ENCODE data around the gene STIM2. TPM values are rescaled to one million over a fixed set of nuclear protein-coding genes. Genes with fewer than 3 reads are reported as not detected.

STIM2 gene
- total and polyA plus RNA-seq, 2 donors (not counting 3 experiments of a cell fraction or from before 2014, with no cell fraction given), result 21.0 to 21.2 TPM

DNA sequence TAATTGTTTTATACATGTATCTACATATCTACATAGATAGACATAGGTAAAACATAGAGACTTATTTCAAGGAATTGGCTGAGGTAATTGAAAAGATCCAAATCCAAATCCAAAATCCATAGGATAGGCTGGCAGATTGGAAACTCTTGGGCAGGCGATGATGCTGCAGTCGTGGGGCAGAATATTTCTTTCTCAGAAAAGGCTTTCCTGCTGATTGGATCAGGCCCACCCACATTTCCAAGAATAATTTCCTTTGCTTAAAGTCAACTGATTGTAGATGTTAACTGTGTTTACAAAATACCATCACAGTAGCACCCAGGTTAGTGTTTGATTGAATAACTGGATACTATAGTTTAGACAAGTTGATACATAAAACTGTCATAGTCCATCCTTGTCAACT lies 27.2 kb downstream of the STIM2 start:
- no peak overlapping the region for H2AFZ ChIP-seq (ENCODE audit: low read depth, low read length)
- no peak overlapping the region for H3K4me2 ChIP-seq (ENCODE audit: insufficient read depth, low read length)
- no peaks in the 10 kb centered on the region for H3K27me3 ChIP-seq (ENCODE audit: control insufficient read depth in 2 of 2, insufficient read depth in 2 of 2, low read length in 2 of 2)
- no peak overlapping the region for H3K27ac ChIP-seq (ENCODE audit: insufficient read depth, low read depth, low read length)
- no peak overlapping the region for H3K9ac ChIP-seq (replicated peaks; ENCODE audit: extremely low read depth, insufficient read depth, low read length)
- H3K79me2 ChIP-seq (ENCODE audit: control insufficient read depth, insufficient read depth, low read length), result no peaks in the 10 kb centered on the region
- H4K20me1 ChIP-seq (replicated peaks; ENCODE audit: control insufficient read depth, extremely low read depth, insufficient read depth, low read length), result no peaks in the 10 kb centered on the region
- TF ChIP-seq EZH2 (IDR thresholded peaks at IDR 0.05; ENCODE audit: borderline replicate concordance, low read depth, low read length, severe bottlenecking), result no peak
- TF ChIP-seq, protein P1, sequence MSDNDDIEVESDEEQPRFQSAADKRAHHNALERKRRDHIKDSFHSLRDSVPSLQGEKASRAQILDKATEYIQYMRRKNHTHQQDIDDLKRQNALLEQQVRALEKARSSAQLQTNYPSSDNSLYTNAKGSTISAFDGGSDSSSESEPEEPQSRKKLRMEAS (IDR thresholded peaks at IDR 0.05; ENCODE audit: insufficient read depth, insufficient read length), result no peak
- DNase-seq (ENCODE audit: low read depth, low spot score) (no peak), FAIRE-seq (no peak)
- H3K9me3 ChIP-seq (replicated peaks; ENCODE audit: control insufficient read depth, insufficient read depth, low read length), result no peaks in the 10 kb centered on the region
- POLR2A ChIA-PET, result no interaction called here
- H3K9me1 ChIP-seq (replicated peaks; ENCODE audit: control insufficient read depth, extremely low read depth, insufficient read depth, low read length), result no peaks in the 10 kb centered on the region
- no peaks in the 10 kb centered on the region for H3K4me1 ChIP-seq (ENCODE audit: control insufficient read depth, extremely low read depth, insufficient read depth, low read length)
- intact Hi-C loops (cut with micrococcal nuclease) (no loop called here), dilution Hi-C loops (cut with MboI; ENCODE audit: extremely low pct_ligation_motif_present, low sequenced_read_pairs) (no loop called here)
- no TSS peak for BruUV-seq (replicated peaks)
- H3K4me3 ChIP-seq (replicated peaks in 1 of 3; ENCODE audit: insufficient read depth in 1 of 3, low read depth in 1 of 3, low read length in 3 of 3), result no peak overlapping the region
- H3K36me3 ChIP-seq (ENCODE audit: control insufficient read depth in 2 of 2, extremely low read depth in 1 of 2, insufficient read depth in 2 of 2, low read length in 2 of 2), result no peaks in the 10 kb centered on the region
- CTCF ChIA-PET, result interaction anchor here (0.8 kb wide), 1 partner anchor 25 kb away, joined by 4 read pairs; no protein-coding TSS in a partner anchor

DNA sequence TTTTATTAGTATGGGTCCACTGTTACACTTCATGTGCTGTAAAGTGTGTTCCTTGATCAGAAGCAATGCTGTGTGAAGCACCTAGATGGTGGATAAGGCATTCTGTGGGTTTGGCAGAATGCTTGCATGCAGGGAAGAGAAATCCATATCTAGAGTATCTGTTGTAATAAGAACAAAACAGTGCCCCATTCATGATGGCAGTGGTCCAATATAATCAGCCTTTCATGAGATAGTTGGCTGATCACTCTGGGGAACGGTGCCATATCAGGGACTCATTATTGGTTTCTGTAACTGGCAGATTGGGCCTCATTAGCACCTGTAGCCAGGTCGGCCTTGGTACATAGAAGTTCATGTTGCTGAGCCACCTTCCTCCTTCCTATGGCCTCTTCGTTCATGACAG lies 28.7 kb downstream of the STIM2 start:
- CTCF ChIA-PET, result no interaction called here
- no peak overlapping the region for H3K9ac ChIP-seq (replicated peaks; ENCODE audit: extremely low read depth, insufficient read depth, low read length)
- no peaks in the 10 kb centered on the region for H3K4me1 ChIP-seq (ENCODE audit: control insufficient read depth, extremely low read depth, insufficient read depth, low read length)
- H3K4me3 ChIP-seq (replicated peaks in 1 of 3; ENCODE audit: insufficient read depth in 1 of 3, low read depth in 1 of 3, low read length in 3 of 3), result no peak overlapping the region
- no peak overlapping the region for H3K27ac ChIP-seq (ENCODE audit: insufficient read depth, low read depth, low read length)
- POLR2A ChIA-PET, result no interaction called here
- intact Hi-C loops (cut with micrococcal nuclease), result no loop called here
- no peak overlapping the region for H2AFZ ChIP-seq (ENCODE audit: low read depth, low read length)
- FAIRE-seq, result no peak
- no peaks in the 10 kb centered on the region for H4K20me1 ChIP-seq (replicated peaks; ENCODE audit: control insufficient read depth, extremely low read depth, insufficient read depth, low read length)
- H3K27me3 ChIP-seq (ENCODE audit: control insufficient read depth in 2 of 2, insufficient read depth in 2 of 2, low read length in 2 of 2), result no peaks in the 10 kb centered on the region
- no peaks in the 10 kb centered on the region for H3K79me2 ChIP-seq (ENCODE audit: control insufficient read depth, insufficient read depth, low read length)
- dilution Hi-C loops (cut with MboI; ENCODE audit: extremely low pct_ligation_motif_present, low sequenced_read_pairs), result no loop called here
- no peaks in the 10 kb centered on the region for H3K9me1 ChIP-seq (replicated peaks; ENCODE audit: control insufficient read depth, extremely low read depth, insufficient read depth, low read length)
- H3K36me3 ChIP-seq (ENCODE audit: control insufficient read depth in 2 of 2, extremely low read depth in 1 of 2, insufficient read depth in 2 of 2, low read length in 2 of 2), result no peaks in the 10 kb centered on the region
- H3K4me2 ChIP-seq (ENCODE audit: insufficient read depth, low read length), result no peak overlapping the region
- no peaks in the 10 kb centered on the region for H3K9me3 ChIP-seq (replicated peaks; ENCODE audit: control insufficient read depth, insufficient read depth, low read length)
- BruUV-seq (replicated peaks), result no TSS peak
- DNase-seq (ENCODE audit: low read depth, low spot score), result no peak
- TF ChIP-seq MYC (IDR thresholded peaks at IDR 0.05; ENCODE audit: low read depth, low read length), result no peak
- TF ChIP-seq, protein P1 (IDR thresholded peaks at IDR 0.05; ENCODE audit: insufficient read depth, insufficient read length), result no peak
- TF ChIP-seq, protein P2, sequence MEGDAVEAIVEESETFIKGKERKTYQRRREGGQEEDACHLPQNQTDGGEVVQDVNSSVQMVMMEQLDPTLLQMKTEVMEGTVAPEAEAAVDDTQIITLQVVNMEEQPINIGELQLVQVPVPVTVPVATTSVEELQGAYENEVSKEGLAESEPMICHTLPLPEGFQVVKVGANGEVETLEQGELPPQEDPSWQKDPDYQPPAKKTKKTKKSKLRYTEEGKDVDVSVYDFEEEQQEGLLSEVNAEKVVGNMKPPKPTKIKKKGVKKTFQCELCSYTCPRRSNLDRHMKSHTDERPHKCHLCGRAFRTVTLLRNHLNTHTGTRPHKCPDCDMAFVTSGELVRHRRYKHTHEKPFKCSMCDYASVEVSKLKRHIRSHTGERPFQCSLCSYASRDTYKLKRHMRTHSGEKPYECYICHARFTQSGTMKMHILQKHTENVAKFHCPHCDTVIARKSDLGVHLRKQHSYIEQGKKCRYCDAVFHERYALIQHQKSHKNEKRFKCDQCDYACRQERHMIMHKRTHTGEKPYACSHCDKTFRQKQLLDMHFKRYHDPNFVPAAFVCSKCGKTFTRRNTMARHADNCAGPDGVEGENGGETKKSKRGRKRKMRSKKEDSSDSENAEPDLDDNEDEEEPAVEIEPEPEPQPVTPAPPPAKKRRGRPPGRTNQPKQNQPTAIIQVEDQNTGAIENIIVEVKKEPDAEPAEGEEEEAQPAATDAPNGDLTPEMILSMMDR (IDR thresholded peaks at IDR 0.05; ENCODE audit: extremely low read depth in 1 of 2, insufficient read depth in 1 of 2, low read depth in 1 of 2, low read length in 2 of 2), result no peak
- TF ChIP-seq POLR2A (IDR thresholded peaks at IDR 0.05; ENCODE audit: low read depth, low read length), result no peak
- no peak for TF ChIP-seq POLR2AphosphoS5 (IDR thresholded peaks at IDR 0.05; ENCODE audit: insufficient read depth, low read depth, low read length)
- TF ChIP-seq FOS (IDR thresholded peaks at IDR 0.05; ENCODE audit: borderline replicate concordance, insufficient read depth, low read length), result no peak
- no peak for TF ChIP-seq JUN (IDR thresholded peaks at IDR 0.05; ENCODE audit: borderline replicate concordance, insufficient read depth, insufficient read length, low read depth)
- no peak for TF ChIP-seq GATA2 (IDR thresholded peaks at IDR 0.05; ENCODE audit: insufficient read depth, insufficient read length, low read depth, low read length)
- TF ChIP-seq EZH2 (IDR thresholded peaks at IDR 0.05; ENCODE audit: borderline replicate concordance, low read depth, low read length, severe bottlenecking), result no peak

Measured in endothelial cell of umbilical vein (primary cell).